GM23248 (cell line): ENCODE data around the gene PCBP3.

Experiments used
- EZH2 ChIP-seq: fragments of 200-600 bp; sonication (generic); IDR thresholded peaks from 2 replicates; pipeline ENCODE4 v1.6.1; 2018; ENCODE audit warnings: antibody characterized with exemption, mild to moderate bottlenecking; ENCODE audit not compliant: insufficient read depth, poor library complexity, severe bottlenecking
- EZH2phosphoT487 ChIP-seq: fragments of 200-600 bp; sonication (generic); IDR thresholded peaks from 2 replicates; pipeline ENCODE4 v1.6.1; 2018; ENCODE audit warnings: antibody characterized with exemption, moderate library complexity, mild to moderate bottlenecking, low read depth; ENCODE audit not compliant: insufficient read depth

GRCh38 chr21:45871616-45872236 is 228.2 kb downstream of the PCBP3 start:
- TF ChIP-seq EZH2 = no peak
- TF ChIP-seq EZH2phosphoT487 = no peak
